IPS DF 4.7 (cell line): ENCODE results near the gene RPS13.
"Not testable (repeated sequence)": the region's sequence is repeated elsewhere in the genome, so short reads cannot be mapped to it uniquely, and the experiment has no call there.

ENCODE experiments used
- DNase-seq: peaks from one replicate; pipeline ENCODE4 v3.0.0-alpha.2; 2013; ENCODE audit warnings: low spot score; ENCODE audit errors: extremely low read depth

RPS13 gene

DNA sequence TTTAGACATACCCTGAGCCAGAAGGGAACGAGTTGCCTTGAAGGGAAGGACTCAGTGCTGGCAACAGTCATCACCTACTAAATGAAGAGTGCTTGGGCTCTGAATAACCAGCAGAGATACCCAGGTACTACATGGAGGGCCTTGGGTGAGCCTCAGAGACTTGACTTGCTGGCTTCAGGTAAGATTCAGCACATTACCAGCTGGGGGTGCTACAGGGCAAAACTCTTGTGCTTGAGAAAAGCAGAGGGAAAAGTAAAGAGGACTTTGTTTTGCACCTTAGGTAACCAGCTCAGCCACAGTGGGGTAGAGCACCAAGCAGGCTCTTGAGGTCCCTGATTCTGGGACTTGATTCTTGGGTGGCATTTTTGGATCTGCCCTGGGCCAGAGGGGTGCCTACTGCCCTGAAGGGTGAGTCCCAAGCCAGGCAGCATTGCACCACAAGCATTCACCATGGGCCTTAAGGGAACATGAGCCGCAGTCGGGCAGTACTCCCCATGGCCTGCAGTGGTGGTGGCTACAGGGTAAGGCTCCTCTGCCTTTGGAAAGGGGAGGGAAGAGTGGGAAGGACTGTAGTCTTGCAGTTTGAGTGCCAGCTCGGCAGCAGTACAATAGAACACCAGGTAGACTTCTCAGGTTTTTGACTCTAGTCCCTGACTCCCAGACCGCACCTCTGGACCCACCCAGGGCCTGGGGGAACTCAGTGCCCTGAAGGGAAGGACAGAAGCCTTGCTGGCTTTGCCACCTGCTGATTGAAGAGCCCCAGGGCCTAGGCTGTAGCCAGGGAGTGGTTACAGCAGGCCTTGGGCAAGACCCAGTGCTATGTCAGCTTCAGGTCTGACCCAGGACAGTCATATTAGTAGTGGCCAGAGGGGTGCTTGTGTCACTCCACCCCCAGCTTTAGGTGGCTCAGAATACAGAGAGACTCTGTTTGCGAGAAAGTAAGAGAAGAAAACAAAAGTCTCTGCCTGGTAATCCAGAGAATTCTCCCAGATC, 40.5 kb downstream of the RPS13 start:
- DNase-seq: no peak

DNA sequence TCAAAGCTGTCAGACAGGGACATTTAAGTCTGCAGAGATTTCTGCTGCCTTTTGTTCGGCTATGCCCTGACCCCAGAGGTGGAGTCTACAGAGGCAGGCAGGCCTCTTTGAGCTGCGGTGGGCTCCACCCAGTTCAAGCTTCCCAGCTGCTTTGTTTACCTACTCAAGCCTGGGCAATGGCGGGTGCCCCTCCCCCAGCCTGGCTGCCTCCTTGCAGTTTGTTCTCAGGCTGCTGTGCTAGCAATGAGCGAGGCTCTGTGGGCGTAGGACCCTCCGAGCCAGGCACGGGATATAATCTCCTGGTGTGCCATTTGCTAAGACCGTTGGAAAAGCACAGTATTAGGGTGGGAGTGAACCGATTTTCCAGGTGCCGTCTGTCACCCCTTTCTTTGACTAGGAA, 43.4 kb downstream of the RPS13 start:
- not testable (repeated sequence) for DNase-seq

DNA sequence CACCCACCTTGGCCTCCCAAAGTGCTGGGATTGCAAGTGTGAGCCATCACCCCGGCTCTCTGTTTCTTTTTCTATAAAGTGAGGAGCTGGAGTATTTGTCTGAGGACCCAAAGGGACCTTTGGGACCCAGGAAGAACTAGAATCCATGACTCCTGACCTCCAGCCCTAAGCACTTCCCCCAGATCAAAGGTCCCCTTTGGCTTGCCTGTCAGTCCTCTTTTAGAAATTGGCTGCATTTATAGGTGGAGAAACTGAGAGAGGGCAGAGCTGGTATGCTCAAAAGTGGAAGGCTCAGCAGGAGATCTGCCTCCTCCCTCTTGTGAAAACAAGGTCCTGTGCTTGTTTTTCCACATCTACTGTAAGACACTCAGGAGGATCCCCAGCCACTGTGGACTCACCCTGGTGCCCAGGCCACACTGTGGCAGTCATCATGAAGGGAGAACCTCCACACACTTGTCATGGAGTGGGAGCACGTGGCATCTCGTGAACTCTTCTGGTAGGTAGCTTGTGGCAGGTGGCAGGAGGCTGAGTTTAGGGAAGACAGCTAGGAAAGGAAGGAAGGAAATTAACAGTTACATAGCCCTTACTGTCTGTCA, 50.9 kb downstream of the RPS13 start:
- no peak for DNase-seq

DNA sequence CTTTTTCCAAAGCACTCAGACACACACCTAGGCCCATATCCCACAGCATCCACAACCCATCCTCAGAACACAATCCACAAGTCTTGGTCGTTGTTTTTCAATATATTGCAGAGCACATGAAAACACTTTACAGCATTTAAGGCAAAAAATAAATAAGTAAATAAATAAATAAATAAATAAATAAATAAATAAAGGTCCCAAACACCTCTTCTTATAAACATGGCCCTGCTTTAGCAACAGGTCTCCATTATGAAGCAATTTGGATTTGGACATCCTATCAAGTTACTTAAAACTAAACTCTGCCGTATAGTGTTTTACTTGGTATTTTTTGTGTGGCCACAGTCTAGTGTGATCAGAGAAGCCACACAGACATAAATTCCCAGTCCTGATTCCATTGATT, 52.5 kb downstream of the RPS13 start:
- DNase-seq: no peak
